GM12874 (cell line): Measurements from ENCODE around the gene OR2W3.

Source experiments
- CTCF ChIP-seq: IDR thresholded peaks from 2 replicates; pipeline ENCODE4 v1.5.1; 2011; ENCODE audit warnings: low read depth, mild to moderate bottlenecking, control low read depth, low read length, moderate library complexity; ENCODE audit not compliant: insufficient read depth

Gene OR2W3

GRCh38 chr1:247923941-247924340, 28.6 kb downstream of the OR2W3 start:
- no peak for TF ChIP-seq CTCF

GRCh38 chr1:247924868-247925267, 29.5 kb downstream of the OR2W3 start, which contains the start of gene OR2AJ1:
Gene OR2AJ1, plus strand, starts transcription at chr1:247924889. Its CDS starts 8,880 bp downstream, at chr1:247933769.
- TF ChIP-seq CTCF, result no peak

GRCh38 chr1:247933989-247934388, 38.6 kb downstream of the OR2W3 start:
- TF ChIP-seq CTCF, result no peak

GRCh38 chr1:247935781-247936180, 40.4 kb downstream of the OR2W3 start:
- TF ChIP-seq CTCF, result no peak

- no peak for TF ChIP-seq CTCF
These were observed 41.0 kb downstream of the OR2W3 start for GRCh38 chr1:247936415-247936814.

- TF ChIP-seq CTCF, result peak; percentile 96
These were observed 41.8 kb downstream of the OR2W3 start for GRCh38 chr1:247936965-247937734.

GRCh38 chr1:247942624-247943023, 47.2 kb downstream of the OR2W3 start:
- TF ChIP-seq CTCF, result no peak
